DMS53 (cell line): ENCODE measurements around the gene RMND5A.

Experiments used
- DNase-seq: peaks from one replicate; lab custom pipeline; 2025; lab: John Stamatoyannopoulos, UW

The RMND5A gene

DNA sequence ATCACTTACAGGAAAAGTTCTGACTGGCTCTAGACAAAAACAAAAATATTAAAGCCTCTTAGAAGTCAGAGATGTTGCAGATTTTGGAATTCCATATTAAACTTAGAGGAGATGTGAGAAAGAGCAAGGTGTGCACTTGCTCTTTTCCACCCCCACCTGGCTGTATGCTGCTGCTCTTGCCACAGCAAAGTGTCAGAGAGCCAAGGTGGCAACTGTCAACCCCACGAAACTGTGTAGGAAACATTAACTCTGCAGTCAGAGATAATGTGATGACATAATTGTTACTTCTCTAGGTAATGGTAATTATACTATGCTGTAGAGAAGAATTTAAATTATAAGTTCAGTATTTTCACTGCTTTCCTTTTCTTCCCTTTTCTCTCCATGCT lies 45.2 kb downstream of the RMND5A start:
- DNase-seq = no peak

DNA sequence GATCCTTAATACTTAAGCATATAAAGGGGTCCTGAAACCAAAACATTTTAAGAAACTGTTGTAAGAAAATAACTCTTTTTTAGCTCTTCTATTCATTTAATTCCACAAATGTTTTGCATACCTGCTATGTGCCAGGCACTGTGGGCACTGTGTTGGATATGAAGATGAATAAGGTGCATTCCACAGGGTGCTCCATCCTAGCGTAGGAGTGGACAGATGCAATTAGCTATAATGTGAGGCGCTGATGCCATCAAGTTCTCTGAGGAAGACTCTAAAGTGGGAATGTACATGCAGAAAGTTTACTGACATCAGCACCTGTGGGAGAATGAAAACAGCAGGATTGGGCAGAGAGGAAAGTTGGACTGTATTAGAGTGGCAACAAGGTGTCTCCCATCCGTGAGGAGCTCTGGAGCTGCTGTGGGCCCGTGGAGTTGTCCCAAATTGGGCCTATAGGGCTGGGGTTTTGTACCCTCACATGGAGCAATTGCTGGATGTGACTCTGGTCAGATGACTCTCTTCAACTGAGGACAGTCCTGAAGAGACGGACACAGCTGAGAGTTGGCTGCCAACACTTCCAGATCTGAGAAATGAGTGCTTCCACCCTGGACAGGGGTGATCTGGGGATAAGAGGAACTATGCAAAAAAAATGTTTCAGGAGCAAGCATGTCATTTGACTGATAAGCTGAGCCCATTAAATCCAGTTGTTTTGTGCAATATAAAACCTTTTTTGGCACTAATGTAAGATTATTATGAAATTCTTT lies 48.3 kb downstream of the RMND5A start:
- no peak for DNase-seq

DNA sequence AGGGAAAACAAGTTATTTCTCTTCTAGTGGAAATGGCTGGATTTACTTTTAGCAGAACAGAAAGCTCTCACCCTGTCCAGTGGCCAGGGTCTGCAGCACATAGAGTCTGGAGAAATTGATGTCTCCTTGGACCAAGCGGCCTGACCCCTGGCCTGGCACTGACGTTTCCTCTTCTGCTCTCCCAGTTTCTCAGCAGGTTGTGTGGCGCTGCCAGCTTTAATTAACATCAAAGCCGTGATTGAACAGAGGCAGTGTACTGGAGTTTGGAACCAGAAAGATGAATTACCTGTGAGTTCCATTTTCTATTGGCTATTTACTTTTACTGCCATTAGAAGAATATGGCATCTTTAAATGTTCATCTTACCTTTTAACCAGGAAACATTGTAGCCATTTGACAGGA lies 49.7 kb downstream of the RMND5A start:
- no peak for DNase-seq

DNA sequence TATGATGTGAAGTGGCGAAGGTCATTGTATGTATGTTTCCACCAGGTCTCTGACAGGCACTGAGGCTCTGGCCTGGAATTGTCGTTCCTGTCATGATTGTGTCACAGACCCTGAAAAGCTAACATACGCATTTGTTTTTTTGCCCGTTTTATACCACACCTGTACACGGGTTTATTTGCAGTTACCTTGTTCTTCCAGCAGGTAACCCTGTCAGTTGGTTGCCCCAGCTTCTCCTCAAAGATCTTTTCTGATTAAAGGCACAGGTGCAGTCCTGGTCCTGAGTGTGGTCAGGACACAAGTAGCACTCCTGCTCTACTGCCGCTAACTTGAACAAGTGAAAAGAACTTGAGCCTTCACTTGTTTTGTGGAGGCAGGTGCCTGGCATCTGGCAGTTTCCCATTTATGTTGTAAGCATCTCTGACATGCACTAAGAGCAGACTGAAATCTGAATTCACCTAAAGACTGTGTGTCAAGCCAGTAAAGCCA lies 50.8 kb downstream of the RMND5A start:
- DNase-seq = no peak

DNA sequence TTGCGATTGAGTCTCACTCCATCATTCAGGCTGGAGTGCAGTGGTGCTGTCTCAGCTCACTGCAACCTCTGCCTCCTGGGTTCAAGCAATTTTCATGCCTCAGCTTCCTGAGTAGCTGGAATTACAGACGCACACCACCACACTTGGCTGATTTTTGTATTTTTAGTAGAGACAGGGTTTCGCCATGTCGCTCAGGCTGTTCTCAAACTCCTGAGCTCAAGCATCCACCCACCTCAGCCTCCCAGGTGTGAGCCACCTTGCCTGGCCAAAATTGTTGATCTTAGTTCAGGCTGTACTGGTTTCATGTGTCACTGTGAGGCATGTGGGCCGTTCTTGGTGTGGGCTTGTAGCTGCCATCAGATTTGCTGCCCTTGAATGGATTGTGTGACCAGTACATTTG lies 52.5 kb downstream of the RMND5A start:
- no peak for DNase-seq

DNA sequence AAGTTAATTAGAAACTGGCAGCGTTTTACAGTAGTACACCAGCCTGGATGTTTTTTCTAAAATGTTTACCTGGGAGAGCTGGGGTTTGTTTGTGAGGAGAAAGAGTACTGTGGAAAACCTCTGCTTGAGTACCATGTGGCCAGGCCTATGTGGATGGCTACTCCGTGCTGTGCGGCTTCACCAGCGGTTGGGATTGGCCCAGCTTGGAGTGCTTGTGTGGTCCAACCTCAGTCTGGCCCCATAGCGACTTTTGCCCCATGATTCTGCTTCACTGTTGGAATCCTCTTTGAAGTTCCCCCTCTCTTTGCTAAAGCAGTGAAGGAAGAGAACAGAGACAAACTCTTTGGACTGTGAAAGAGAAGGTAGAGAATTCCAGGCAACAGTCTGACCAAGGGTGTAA lies 54.8 kb downstream of the RMND5A start:
- no peak for DNase-seq

DNA sequence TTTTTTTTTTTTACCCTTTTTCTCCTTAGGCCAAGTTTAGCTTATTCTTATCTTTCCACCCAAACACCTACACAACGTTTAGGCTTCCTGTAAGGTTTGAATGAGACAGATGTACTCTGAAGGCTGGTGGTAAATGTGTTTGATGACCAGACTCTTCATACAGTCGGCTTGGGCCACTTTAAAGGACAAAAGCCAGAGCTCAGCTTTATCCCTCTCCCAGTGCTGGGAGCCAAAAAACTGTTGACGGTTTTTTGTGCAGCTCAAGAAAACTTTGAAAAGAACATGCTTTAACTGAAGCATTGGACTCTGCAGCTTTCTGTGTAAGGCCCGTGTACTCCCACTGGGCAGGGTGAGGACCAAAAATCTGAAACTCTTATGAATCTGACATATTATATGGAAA lies 55.2 kb downstream of the RMND5A start:
- DNase-seq = no peak

DNA sequence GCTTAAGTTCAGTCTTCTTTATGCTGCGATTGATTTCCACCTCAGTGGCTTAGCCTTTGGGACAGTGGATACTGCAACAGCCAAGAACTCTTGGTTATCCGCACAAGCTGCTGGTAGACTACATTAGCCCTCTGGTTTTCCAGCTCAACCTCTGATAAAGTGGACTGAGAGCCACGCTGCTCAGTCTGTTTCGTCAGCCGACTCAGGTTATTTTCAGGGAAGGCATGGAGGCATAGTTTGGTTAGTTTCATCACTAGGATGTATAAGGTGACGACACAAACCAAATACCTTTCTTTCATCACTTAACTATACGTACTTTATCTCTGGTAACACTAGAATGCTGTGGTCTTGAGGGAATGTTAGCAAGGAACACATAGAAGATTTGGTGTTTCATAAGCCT lies 56.4 kb downstream of the RMND5A start:
- DNase-seq = no peak

DNA sequence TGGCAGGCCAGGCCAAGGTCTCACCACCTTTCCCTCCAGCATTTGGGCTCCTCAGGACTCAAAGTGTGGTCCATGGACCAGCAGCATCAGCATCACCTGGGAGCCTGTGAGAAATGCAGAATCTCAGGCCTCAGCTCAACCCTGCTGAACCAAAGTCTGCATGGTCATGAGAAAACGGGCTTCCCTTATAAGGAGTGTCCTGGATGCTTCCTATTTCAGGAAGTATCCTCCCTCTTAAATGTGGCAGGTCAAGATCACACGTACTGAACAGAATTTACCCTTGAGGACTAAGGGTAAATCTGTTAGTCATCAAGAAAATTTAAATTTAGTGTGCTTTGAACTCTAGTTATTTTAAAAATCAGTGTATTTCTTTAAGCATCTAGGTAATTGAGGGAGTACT lies 58.9 kb downstream of the RMND5A start:
- no peak for DNase-seq

DNA sequence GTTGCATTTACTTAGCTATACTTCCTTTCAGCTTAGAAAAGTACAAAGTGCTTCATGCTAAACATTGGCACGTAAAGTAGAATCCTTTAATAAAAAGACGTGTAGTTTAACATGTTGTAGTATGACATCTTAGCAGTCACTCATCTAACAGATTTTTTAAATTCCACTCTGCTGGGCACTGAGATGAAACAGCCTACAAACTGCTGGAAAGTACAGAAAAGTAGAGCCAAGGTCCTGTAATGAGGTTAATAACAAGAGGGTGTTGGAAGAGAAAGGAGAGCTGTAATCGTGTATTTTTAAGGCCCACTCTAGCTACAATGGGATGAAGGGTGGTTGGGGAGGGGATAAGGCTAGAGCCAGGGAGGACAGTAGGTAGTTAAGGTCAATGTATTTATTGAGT lies 59.9 kb downstream of the RMND5A start:
- DNase-seq = no peak

DNA sequence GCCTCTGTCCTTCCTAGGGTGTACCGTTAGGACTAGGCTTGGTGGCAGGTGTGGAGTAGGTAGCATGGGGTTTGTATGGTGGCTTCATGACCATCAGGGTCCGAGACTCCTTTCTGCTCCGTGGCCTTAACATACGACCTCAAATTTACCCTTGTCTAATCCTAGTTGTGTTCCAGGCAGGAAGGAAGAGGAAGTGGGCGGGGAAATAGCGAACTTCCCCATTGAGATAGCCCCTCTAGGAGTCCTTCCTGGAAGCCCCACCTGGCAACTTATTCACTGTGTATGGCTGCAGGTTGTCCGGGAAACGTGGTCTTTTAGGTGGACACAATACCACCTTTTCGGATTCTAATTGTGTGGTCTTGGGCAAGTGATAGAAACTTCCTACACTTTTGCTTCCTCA lies 61.3 kb downstream of the RMND5A start:
- DNase-seq = no peak

DNA sequence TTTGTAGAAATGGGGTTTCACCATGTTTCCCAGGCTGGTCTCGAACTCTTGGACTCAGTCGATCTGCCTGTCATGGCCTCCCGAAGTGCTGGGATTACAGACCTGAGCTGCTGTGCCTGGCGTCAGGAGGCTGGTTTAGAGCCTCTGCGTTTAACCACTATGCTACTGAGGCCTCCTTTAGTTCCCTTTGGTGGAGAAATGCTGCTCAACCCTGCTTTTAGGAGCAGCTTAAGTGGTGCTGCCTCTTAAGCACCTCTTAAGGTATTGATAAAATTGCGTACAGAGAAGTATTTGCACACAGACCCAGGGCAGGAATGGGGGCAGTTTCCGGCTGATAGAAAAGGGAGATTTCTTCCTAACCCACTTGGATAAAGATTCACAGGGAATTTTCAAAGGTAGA lies 62.7 kb downstream of the RMND5A start:
- DNase-seq = no peak

DNA sequence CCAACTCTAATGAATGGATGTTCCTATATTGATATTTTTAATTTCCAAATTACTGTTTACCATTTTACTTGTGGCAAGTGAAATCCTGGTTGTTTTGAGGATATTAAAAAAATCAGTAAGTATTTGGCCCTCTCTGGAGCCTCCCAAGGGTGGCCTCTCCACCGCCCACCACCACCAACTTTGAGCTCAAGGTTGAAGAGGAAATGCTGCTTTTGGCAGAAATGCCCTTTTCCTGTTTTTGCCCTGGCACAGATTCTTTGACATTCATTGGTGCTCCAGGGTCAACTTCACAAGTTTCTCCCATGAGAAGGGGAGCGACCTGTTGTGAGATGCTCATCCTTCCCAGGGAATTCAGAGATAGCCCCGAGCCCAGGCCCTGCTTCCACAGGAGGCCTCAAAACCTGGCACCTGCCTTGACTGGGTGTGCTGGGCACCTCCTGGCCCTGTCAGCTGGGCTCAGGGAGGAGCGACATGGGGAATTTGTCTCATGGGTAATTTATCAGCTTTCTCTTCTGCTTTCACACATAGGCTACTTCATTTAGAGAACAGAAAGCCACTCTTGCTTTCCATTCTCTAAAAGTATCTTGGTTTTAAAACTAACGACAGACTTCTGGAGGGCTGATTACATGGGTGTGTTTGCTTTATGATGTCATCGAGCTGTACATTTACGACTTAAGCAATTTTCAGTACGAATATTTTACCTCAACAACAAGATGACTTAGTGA lies 63.7 kb downstream of the RMND5A start:
- no peak for DNase-seq

DNA sequence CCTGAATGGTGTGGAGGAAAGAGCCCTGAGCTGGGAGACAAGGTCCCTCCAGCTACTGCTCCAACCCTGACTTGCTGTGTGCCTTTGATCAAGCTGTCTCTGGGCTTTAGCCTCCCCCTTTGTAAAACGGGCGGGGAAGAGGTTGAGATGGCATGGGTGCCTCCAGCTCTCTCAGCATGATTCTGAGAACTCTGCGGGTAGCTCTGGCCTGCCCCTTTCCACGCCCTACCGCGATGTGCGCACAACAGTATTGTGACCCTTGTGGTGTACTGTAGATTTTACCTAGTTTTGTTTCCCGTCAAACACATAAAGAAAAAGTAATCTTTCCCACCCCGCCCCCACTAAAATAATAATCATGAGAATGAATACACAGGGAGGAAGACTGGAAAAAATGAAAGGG lies 65.4 kb downstream of the RMND5A start:
- no peak for DNase-seq

DNA sequence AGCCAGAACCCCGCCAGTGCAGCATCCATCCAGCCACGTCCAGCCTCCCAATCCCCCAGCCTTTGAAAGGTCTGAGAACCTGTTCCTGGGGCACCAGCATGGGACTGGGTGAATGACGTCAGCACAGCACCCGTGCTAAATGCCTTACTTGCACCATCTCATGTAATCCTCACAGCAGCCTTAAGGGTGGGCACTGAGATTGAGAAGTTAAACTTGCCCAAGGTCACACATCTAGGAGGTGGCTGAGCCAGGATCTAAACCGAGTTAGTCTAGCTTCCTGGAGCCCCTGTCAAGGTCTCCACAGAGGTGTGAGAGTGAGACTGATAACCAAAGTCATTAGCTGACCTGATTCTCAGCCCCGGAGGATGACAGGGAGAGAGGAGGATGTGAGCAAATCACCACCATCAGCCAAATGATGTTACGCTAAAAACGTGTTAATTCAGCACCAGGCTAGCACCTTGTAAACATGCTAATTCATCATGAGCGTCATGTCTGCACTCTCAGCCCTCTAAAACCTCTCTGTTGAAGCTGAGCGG lies 66.0 kb downstream of the RMND5A start:
- DNase-seq = no peak

DNA sequence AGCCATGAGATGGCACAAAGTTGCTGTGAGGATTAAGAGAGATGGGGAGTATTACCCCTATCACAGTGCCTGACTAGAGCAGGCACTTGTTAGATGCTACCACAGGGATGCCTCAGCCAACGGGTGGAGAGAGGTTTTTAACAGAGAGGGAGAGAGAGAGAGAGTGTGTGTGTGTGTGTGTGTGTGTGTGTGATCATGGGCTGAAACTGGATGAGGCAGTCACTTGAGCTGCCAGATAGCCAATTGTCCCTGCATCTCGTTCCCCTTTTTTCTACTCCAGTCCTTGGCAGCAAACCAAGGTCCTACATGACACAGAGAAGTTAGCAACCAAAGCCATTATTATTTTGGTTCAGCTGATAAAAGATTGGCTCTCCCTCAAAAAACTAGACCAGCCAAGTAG lies 67.6 kb downstream of the RMND5A start:
- peak; percentile 50 for DNase-seq

DNA sequence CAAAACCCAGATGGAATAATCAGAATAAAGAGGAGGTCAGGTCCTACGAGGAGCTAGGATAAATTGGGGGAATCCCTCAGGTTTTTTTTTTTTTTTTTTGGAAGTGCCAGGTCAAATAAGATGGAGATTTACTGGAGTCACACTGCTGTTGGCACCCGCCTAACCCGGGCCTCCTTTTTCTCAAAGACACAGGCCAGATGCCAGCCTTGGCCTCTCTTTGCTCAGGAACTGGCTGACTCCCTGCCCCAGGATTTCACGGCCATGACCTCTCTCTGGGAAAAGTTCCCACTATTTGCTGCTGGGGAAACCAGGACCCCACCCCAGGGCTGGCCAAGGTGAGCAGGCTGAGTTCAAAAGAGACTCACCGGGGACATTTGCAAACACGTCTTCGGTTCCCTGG lies 68.1 kb downstream of the RMND5A start:
- no peak for DNase-seq

DNA sequence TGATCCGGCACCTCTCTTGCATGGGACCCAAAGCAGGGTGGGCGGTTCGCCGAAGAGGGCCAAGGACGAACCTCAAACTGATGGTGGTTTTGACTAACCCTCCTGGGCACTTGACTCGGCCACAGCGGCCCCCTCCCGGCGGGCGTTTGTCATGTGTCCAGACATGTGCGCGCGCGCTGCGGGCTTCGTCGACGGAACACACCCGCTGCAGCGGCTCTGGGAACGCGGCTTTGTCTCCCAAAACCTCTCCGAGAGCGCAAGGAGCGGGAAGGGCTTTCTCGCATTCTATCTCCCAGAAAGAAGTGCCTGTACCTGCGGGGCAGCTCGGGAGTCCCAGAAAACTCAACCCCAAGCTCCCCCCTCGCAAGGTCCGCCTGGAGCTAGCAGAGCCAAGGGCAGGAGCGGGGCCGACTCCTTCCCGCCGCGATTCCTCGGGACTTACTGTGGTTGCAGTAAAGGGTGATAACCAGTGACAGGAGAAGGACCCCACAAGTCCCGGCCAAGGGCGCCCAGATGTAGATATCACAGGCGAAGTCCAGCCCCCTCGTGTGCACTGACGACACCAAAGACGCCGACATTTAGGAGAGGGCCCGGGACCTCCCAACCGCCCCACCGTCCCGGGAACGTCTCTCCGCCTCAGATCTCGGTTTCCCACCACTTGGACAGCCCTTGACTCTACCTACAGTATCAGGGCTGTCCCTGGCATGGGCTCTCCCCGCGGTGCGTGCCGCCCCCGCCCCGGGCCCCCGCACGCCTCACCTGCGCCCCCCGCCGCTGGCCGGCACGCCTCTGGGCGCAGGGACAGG lies 69.0 kb downstream of the RMND5A start:
- peak; percentile 27 for DNase-seq

DNA sequence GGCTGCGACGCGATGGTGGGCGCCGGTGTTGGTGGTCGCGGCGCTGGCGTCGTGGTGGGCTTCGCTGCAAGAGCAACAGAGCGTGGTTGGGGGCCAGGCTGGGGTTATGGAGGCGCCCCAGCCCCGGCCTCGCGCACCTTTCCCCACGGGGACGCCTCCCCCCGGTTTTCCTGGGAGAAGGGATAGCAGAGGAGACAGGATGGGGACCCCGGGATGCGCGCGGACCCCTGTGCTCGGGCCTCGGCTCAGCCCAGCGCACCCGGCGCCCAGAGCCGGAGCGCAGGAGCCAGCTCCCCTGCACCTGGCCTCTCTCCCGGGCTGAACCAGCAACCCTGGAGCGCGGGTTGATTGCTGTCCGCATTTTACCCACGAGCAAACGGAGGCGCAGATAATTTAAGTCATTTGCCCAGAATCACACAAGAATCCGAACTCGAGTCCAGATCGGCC lies 69.6 kb downstream of the RMND5A start:
- DNase-seq = peak; percentile 49

DNA sequence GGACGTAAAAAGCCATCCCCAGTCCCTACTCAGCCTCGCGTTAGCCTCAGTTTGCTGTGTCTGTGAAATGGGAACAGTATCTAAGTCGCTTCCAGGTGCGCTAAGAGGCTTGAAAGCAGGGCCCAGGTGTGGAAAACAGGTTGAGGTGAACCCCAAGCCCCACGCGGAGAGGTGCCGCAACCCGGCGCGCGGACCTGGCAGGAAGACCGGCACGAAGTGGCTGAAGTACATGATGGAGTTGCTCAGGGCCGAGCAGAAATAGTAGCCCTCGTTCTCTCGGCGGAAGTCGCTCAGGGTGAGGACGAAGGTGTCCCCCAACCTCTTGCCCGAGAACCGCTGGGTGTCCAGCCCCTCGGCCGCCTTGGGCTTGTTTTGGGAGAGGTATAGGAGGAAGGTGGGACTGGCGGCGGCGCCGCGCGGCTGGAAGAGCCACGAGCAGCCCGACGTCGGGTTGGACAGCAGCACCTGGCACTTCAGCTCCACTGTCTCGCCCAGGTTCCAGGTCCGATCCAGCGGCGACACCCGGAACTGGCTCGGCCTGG lies 70.1 kb downstream of the RMND5A start:
- peak; percentile 68 for DNase-seq

DNA sequence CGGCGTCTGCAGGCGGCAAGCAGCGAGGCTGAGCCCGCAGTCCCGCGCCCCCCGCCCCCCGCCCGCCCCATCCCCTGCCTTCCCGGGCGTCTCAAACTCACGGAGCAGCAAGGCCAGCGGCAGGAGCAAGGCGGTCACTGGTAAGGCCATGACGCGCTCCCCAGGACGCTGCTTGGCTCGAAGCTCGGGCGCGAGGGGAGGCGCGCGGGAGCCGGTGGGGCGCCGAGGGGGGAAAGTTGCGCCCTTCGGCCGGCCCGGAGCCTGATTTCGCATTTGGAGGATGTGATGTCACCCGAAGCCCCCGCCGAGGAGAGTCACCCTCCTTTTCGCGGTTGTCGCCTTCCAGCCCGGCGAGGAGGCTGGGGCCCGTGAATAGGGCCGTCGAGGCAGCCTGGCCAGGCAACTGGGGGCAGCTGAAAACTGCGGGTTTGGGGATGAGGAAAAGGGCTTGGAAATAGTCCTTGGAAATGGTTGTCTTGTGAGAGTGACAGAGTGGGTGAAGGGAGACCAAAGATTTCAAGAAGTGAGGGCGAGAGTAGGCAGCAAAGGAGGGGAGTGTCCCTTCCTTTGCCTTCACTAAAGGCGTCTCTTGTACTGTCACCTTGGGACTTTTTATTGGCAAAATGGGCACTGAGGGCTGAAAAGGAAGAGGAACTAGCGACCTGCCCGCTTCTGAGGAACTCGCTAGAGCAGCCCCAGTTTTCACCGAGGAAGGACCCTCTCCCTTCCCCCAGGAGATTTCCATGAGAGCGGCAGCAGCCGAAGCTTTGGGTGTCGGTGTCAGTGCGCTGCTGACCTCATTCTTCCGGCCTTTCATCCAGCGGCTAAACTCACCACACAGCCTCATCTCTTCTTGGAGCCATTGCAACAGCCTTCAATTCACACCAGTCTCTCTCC lies 70.8 kb downstream of the RMND5A start, which contains the start of gene CD8A:
Gene CD8A (minus strand): TSS at position 238 of the 897 bp plus-strand sequence. CDS start 88 bp downstream, at position 150.
- DNase-seq = peak; percentile 68
